ENCODE measurements around the gene GGA2.
"Not testable (repeated sequence)": the region's sequence is repeated elsewhere in the genome, so short reads cannot be mapped to it uniquely, and the experiment has no call there.

Gene GGA2

DNA sequence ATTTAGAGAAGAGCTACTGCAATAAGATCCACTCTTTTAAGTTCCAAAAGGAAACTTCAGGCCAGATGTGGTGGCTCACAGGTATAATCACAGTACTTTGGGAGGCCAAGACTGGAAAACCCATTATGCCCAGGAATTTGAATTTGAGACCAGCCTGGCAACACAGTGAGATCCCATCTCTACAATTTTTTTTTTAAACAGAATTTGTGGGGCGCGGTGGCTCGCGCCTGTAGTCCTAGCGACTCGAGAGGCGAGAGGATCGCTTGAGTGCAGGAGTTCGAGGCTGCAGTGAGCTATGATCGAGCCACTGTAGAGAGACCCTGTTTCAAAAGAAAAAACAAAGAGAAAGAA is 58.1 kb downstream of the GGA2 start:
- H3K4me3 ChIP-seq (ENCODE audit: low read depth, low read length) = peak overlapping the region; percentile 75
- TF ChIP-seq POLR2A (IDR thresholded peaks at IDR 0.05; ENCODE audit: extremely low read depth, insufficient read length) (no peak), MYC (IDR thresholded peaks at IDR 0.05; ENCODE audit: low read depth, low read length) (no peak)
- TF ChIP-seq, protein P1, sequence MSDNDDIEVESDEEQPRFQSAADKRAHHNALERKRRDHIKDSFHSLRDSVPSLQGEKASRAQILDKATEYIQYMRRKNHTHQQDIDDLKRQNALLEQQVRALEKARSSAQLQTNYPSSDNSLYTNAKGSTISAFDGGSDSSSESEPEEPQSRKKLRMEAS (IDR thresholded peaks at IDR 0.05; ENCODE audit: low read depth, low read length) = no peak
- TF ChIP-seq, protein P2, sequence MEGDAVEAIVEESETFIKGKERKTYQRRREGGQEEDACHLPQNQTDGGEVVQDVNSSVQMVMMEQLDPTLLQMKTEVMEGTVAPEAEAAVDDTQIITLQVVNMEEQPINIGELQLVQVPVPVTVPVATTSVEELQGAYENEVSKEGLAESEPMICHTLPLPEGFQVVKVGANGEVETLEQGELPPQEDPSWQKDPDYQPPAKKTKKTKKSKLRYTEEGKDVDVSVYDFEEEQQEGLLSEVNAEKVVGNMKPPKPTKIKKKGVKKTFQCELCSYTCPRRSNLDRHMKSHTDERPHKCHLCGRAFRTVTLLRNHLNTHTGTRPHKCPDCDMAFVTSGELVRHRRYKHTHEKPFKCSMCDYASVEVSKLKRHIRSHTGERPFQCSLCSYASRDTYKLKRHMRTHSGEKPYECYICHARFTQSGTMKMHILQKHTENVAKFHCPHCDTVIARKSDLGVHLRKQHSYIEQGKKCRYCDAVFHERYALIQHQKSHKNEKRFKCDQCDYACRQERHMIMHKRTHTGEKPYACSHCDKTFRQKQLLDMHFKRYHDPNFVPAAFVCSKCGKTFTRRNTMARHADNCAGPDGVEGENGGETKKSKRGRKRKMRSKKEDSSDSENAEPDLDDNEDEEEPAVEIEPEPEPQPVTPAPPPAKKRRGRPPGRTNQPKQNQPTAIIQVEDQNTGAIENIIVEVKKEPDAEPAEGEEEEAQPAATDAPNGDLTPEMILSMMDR (IDR thresholded peaks at IDR 0.05; ENCODE audit: low read depth, low read length) = no peak
- DNase-seq (ENCODE audit: low read depth) = no peak

DNA sequence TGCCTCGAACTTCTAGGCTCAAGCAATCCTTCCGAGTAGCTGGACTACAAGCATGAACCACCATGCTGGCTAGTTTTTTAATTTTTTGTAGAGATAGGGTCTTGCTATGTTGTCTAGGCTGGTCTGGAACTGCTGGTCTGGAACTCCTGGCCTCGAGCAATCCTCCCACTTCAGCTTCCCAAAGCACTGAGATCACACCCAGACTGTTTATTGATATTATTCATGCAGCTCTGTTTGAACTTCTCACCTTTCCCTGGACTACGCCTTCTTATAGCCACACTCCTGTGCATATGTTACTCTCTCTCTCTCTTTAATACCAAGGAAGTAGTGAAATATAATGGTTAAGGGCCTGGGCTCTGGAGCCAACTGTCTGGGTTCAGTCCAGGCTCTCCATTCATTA is 61.9 kb downstream of the GGA2 start:
- no peak for DNase-seq (ENCODE audit: low read depth)
- H3K4me3 ChIP-seq (ENCODE audit: low read depth, low read length) = no peak overlapping the region
- TF ChIP-seq, protein P2 (IDR thresholded peaks at IDR 0.05; ENCODE audit: low read depth, low read length) = no peak
- TF ChIP-seq MYC (IDR thresholded peaks at IDR 0.05; ENCODE audit: low read depth, low read length) = no peak
- TF ChIP-seq POLR2A (IDR thresholded peaks at IDR 0.05; ENCODE audit: extremely low read depth, insufficient read length) = no peak
- TF ChIP-seq, protein P1 (IDR thresholded peaks at IDR 0.05; ENCODE audit: low read depth, low read length) = no peak

DNA sequence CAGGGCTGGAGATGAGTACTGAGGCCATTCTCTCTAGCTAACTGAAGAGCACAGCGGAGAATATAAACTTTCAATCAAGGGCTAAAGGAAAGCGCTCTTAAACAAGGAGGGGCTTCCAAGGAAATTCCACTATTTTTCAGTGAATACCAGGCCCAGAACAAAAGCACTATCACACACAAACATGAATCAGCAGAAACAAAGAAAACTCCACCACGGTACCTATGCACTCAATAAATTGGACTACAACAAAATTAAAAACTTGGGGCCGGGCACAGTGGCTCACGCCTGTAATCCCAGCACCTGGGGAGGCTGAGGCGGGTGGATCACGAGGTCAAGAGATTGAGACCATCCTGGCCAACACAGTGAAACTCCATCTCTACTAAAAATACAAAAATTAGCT is 72.8 kb downstream of the GGA2 start:
- DNase-seq (ENCODE audit: low read depth); H3K4me3 ChIP-seq (ENCODE audit: low read depth, low read length): not testable (repeated sequence)

DNA sequence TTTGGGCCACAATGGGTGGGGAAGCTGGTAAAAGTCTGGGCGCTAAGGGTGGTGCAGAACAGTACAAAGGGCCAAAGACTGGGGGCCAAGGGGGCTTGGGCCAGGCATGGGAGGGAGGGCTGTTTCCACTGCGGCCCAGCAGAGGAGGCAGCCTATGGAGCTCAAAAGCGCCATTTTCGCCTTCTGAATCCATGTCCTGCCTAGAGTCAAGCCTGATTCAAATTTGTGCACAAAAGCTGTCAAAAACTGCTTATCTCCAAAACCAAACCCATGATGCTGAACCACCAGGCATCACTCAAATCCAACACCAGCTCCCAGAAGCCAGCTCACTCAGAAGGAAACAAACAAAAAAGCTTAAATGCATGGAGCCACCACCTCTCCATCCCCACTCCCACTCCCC is 73.3 kb downstream of the GGA2 start:
- DNase-seq (ENCODE audit: low read depth) = no peak
- H3K4me3 ChIP-seq (ENCODE audit: low read depth, low read length) = no peak overlapping the region
- TF ChIP-seq, protein P2 (IDR thresholded peaks at IDR 0.05; ENCODE audit: low read depth, low read length) = no peak
- TF ChIP-seq MYC (IDR thresholded peaks at IDR 0.05; ENCODE audit: low read depth, low read length) = no peak
- TF ChIP-seq, protein P1 (IDR thresholded peaks at IDR 0.05; ENCODE audit: low read depth, low read length) = no peak

DNA sequence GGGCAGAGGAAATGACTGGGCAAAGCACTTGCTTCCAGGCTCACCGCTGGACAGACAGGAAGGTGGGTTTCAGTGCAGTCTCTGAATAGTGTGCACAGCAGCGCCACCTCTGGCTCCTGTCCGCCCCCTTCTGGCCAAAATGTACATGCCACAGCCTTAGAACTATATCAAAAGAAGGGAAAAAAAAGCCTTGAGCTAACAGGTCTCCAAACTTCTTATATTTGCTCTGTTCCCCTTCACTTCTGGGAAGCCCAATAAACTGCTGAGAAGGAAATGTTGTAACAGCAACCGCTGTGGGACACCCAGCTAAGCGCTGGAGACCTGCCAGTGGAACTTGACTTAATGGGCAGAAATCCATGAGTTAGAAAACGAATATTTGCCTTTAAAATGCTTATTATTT is 74.8 kb downstream of the GGA2 start:
- peak; percentile 89 for DNase-seq (ENCODE audit: low read depth)
- no peak overlapping the region for H3K4me3 ChIP-seq (ENCODE audit: low read depth, low read length)
- TF ChIP-seq, protein P1 (IDR thresholded peaks at IDR 0.05; ENCODE audit: low read depth, low read length) = no peak
- no peak for TF ChIP-seq POLR2A (IDR thresholded peaks at IDR 0.05; ENCODE audit: extremely low read depth, insufficient read length)
- TF ChIP-seq, protein P2 (IDR thresholded peaks at IDR 0.05; ENCODE audit: low read depth, low read length) = peak; percentile 92
- peak; percentile 34; the same call in 1 of the 2 replicates for TF ChIP-seq MYC (IDR thresholded peaks at IDR 0.05; ENCODE audit: low read depth, low read length)

DNA sequence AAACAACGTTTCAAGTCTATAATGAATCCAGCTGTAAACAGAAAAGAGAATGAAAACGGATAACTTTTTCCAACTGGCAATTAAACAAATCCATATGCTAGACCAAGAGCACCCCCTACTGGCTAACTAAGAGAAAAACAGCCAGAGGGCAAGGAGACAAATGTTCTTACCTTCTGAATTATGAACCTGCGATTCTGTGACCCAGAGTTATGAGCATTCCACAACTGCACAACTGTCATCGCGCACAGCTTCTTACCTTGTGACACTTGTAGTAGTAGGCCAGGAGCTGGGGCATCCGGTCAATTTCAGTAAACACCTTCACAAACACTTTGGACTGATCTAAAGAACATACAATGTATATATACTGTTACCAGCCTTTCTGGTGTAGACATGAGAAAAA is 75.9 kb downstream of the GGA2 start:
- peak; percentile 78 for DNase-seq (ENCODE audit: low read depth)
- H3K4me3 ChIP-seq (ENCODE audit: low read depth, low read length) = no peak overlapping the region

More for the DNA sequence above, 75.9 kb downstream of the GGA2 start:
- TF ChIP-seq POLR2A (IDR thresholded peaks at IDR 0.05; ENCODE audit: extremely low read depth, insufficient read length) = no peak
- TF ChIP-seq, protein P2 (IDR thresholded peaks at IDR 0.05; ENCODE audit: low read depth, low read length) = peak; percentile 71
- TF ChIP-seq MYC (IDR thresholded peaks at IDR 0.05; ENCODE audit: low read depth, low read length) = no peak

Data from NB4 (cell line).